Nephron progenitor cell (in vitro differentiated cells): ENCODE data around the gene LCN1.
A peak's percentile ranks its signal among the peaks of the same experiment; 100 is the strongest.

ENCODE experiments used
- DNase-seq: peaks from one replicate; pipeline ENCODE4 v3.0.0; 2021
- H3K27ac Mint-ChIP-seq: 2 replicates; pipeline ENCODE4 v1.8.0; 2021; ENCODE audit warnings: mild to moderate bottlenecking, moderate library complexity, mixed read lengths
- H3K27me3 Mint-ChIP-seq: 2 replicates; pipeline ENCODE4 v1.8.0; 2021; ENCODE audit warnings: mild to moderate bottlenecking, low read depth, mixed read lengths; ENCODE audit not compliant: poor library complexity
- H3K36me3 Mint-ChIP-seq: 2 replicates; pipeline ENCODE4 v1.8.0; 2021; ENCODE audit warnings: low read depth, mixed read lengths
- H3K4me1 Mint-ChIP-seq: 2 replicates; pipeline ENCODE4 v1.8.0; 2021; ENCODE audit warnings: mixed read lengths
- H3K4me3 Mint-ChIP-seq: 2 replicates; pipeline ENCODE4 v1.8.0; 2021; ENCODE audit warnings: mild to moderate bottlenecking, moderate library complexity, mixed read lengths
- H3K9me3 Mint-ChIP-seq: 2 replicates; pipeline ENCODE4 v1.8.0; 2021; ENCODE audit warnings: mild to moderate bottlenecking, moderate library complexity, mixed read lengths
- TF ChIP-seq, protein P1 (sequence below): fragments of 200-600 bp; sonication (generic); IDR thresholded peaks from 2 replicates; pipeline ENCODE4 v1.5.0; 2021; ENCODE audit warnings: antibody characterized with exemption

The LCN1 gene

DNA sequence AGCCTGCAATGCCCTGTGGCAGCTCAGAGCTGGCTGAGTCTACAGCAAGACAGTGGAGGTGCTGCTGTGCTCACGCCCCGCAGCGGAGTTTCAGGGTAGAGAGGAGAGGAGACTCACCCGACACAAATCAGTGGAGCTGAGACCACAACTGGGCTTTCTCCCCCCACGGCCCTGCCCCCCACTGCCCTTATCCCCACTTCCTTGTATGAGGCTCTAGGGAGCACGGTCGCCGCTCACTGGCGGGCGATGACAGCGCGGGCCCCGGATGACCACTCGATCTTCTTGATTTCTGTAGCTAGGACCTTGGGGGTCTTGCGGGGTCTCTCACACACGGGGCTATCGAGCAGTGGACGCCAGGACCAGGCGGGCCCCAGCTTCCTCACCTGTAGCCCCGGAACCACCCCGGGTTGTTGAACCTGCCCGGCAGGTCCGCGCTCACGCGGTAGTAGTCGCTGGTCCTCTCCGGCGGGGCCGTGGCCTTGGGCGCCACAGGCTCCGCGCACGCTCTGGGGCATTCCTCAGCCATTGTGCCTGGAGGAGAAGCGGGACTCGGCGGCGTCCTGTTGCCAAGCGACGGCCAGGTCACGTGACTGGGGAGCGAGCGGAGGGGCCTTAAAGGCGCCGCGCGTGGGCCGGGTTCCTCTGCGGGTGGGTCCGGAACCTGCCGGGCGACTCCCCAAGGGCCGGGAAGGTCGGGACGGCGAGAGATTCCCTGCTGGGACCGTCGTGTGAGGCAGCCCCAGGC, 21.7 kb upstream of the LCN1 start:
- Mint-ChIP-seq H3K9me3 (no peaks in the 10 kb centered on the region), H3K27ac (no peak overlapping the region), H3K4me3 (peak overlapping the region; percentile 88), H3K27me3 (peaks cover 6% of the 10 kb centered on the region), H3K4me1 (peaks cover 49% of the 10 kb centered on the region), H3K36me3 (peaks cover 17% of the 10 kb centered on the region)
- DNase-seq = peak; percentile 98
- TF ChIP-seq, protein P1, sequence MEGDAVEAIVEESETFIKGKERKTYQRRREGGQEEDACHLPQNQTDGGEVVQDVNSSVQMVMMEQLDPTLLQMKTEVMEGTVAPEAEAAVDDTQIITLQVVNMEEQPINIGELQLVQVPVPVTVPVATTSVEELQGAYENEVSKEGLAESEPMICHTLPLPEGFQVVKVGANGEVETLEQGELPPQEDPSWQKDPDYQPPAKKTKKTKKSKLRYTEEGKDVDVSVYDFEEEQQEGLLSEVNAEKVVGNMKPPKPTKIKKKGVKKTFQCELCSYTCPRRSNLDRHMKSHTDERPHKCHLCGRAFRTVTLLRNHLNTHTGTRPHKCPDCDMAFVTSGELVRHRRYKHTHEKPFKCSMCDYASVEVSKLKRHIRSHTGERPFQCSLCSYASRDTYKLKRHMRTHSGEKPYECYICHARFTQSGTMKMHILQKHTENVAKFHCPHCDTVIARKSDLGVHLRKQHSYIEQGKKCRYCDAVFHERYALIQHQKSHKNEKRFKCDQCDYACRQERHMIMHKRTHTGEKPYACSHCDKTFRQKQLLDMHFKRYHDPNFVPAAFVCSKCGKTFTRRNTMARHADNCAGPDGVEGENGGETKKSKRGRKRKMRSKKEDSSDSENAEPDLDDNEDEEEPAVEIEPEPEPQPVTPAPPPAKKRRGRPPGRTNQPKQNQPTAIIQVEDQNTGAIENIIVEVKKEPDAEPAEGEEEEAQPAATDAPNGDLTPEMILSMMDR = no peak

DNA sequence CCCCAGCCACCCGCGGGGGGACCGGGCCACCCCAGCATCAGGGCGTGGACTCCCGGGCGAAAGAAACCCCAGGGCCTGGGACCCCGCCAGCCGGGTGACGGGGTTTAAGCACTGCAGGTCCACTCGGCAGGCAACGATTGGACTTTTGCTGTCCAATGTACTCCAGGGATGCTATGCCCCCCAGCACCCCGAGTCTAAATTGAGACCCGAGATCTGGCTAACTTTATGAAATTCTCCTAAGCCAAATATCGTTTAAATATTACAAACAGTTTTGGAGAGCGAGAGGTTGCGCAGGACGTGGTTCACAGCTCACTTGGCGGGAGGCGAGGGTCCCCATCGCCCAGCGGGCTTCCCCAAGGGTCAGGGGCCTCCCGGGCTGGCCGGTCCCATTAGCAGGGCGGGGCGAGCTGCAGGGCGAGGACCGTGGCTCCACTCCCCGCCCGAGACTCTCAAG, 21.1 kb upstream of the LCN1 start:
- TF ChIP-seq, protein P1 = no peak
- no peak for DNase-seq
- Mint-ChIP-seq H3K4me1 (peaks cover 49% of the 10 kb centered on the region), H3K4me3 (peak overlapping the region; percentile 88), H3K27me3 (peaks cover 3% of the 10 kb centered on the region), H3K27ac (no peak overlapping the region), H3K36me3 (peaks cover 17% of the 10 kb centered on the region), H3K9me3 (no peaks in the 10 kb centered on the region)

DNA sequence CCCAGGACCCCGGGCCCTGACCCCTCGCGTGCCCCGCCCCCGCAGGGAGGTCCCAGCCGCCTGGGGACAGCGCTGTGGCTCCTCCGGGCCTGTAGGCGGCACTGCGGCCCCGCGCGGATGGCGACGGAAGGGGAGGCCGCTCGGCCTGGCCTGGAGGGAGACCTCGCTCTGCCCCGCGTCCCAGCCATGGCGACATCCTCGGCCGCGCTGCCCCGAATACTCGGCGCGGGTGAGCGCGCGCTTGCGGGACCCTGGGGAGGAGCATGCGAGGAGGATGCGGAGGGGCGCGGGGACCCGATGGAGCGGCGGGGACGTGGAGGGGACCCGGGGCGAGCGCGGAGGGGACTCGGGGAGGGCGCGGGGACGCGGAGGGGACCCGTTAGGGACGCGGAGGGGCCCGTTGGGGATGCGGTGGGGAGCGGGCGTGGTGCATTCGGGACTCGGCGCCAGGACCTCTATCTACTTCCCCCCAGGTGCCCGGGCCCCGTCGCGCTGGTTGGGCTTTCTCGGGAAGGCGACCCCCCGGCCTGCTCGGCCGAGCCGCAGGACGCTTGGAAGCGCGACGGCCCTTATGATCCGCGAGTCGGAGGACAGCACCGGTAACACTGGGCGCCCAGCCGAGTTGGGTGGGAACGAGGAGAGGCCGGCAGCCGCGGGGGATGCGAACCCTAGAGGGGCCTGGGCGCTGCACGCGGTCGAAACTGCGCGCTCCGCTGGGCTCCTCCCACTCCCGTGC, 20.5 kb upstream of the LCN1 start, which contains the start of gene MRPS2:
Gene MRPS2 (plus strand): TSS at position 158 of the 736 bp plus-strand sequence. CDS start 29 bp downstream, at position 187.
- no peaks in the 10 kb centered on the region for H3K9me3 Mint-ChIP-seq

DNA sequence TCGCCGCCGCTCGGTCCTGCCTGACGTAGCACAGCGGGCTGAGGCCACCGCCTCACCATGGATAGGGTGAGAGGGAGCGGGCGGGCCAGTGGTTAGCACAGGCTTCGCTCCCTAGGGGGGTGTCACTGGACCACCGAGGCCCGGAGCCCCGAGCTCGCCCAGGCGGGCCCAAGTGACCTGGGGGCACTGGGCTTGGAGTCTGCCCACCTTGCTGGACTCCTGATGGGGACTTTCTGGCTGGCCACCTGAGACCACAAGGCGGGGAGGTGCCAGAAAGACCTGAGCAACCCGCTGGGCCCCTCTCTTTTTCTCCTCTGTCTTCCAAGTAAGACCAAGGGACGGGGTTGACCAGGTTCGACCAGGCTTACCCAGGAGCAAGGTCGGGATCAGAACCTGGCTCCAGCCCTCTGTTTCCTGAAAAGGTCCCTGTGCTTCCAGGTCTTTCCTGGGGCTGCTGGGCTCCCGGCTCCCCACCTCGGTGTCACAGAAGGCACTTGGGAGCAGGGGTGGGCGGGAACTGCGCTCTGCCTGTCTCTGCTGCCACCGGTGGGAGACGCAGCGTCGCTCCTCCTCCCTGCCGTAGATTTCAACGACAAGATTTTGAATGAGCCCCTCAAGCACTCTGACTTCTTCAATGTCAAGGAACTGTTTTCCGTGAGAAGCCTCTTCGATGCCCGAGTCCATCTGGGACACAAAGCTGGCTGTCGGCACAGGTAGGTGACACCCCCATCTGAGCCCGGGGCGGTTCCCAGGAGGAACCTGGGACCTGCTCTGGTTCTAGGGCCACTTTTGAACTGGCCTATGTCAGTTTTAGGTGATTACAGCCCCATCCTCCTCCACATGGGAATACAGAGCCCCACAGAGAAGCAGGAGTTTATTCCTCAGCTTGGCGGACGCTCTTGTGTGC, 19.7 kb upstream of the LCN1 start:
- H3K9me3 Mint-ChIP-seq = no peaks in the 10 kb centered on the region
- H3K27me3 Mint-ChIP-seq = peaks cover 3% of the 10 kb centered on the region
- no peak overlapping the region for H3K27ac Mint-ChIP-seq
- peak overlapping the region; percentile 88 for H3K4me3 Mint-ChIP-seq
- H3K36me3 Mint-ChIP-seq = peaks cover 17% of the 10 kb centered on the region
- no peak for DNase-seq
- peaks cover 51% of the 10 kb centered on the region for H3K4me1 Mint-ChIP-seq
- TF ChIP-seq, protein P1 = no peak

More for the DNA sequence above, 20.5 kb upstream of the LCN1 start, which contains the start of gene MRPS2:
- Mint-ChIP-seq H3K36me3 (peaks cover 17% of the 10 kb centered on the region), H3K27me3 (peaks cover 3% of the 10 kb centered on the region), H3K4me3 (peak within 1 kb of the TSS; percentile 88), H3K4me1 (peaks cover 50% of the 10 kb centered on the region), H3K27ac (no peak within 1 kb of the TSS)
- DNase-seq = peak; percentile 96
- TF ChIP-seq, protein P1 = peak; percentile 74

DNA sequence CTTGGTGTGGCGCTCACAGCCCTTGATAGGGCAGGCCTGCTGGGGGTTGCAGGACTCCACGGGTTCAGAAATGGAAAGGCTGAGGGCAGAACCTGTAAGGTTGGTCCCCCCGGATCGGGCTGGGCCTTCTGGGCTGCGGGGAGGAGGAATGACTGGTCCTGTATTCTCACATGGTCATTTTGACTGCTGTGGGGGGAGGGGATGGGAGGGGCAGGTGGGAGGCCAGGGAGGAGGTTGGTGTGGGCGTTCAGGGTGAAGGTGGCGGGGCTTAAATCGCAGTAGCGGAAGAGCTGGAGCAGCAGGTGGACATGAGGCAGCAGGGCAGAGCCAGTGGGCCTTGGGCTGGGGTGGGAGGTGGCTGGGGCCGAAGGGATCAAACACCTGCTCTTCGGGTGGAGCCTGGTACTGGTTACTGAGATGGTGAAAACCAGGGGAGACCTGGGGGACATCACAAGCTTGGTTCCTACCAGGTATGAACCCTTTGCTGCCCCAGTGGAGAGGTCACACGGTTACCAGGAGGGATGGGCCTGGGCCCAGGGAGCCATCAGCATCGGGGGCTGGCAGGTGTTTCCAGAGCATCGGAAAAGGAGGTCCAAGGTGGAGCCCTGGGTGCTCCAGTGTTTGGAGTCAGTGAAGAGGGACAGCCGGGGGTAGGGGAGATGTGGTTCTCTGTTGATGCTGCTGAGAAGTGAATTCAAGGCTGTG, 18.9 kb upstream of the LCN1 start:
- H3K9me3 Mint-ChIP-seq = no peaks in the 10 kb centered on the region
- no peak for DNase-seq
- peaks cover 59% of the 10 kb centered on the region for H3K4me1 Mint-ChIP-seq
- H3K4me3 Mint-ChIP-seq = peak overlapping the region; percentile 88
- TF ChIP-seq, protein P1 = no peak
- H3K36me3 Mint-ChIP-seq = peaks cover 17% of the 10 kb centered on the region
- H3K27me3 Mint-ChIP-seq = peaks cover 3% of the 10 kb centered on the region
- H3K27ac Mint-ChIP-seq = no peak overlapping the region
